UCSD-AML1 (cell line): ENCODE data around the gene SP140.
A peak's percentile ranks its signal among the peaks of the same experiment; 100 is the strongest.
"Not testable (repeated sequence)": the region's sequence is repeated elsewhere in the genome, so short reads cannot be mapped to it uniquely, and the experiment has no call there.

Experiments
- DNase-seq: peaks from one replicate; lab custom pipeline; 2025; ENCODE audit not compliant: unreplicated experiment; lab: John Stamatoyannopoulos, UW

The SP140 gene

DNA sequence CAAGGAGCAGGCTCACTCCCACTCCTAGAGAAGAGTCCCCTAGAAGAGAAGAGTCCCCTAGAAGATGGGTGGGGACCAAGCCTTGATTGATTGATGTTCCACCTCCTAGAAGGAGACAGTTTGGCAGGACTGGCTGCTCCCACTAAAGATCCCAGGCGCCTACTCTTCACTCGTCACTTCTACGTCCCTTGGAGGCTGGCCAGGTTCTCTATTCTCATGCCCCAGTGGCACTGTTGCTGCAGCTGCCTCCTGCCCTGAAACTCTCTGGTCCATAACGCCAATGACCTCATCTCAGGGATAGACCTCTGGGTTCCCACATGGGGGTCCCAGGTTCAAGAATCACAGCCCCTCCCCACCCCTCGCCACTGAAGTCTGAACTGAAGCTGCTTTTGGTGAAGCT, 99.0 kb downstream of the SP140 start:
- no peak for DNase-seq

DNA sequence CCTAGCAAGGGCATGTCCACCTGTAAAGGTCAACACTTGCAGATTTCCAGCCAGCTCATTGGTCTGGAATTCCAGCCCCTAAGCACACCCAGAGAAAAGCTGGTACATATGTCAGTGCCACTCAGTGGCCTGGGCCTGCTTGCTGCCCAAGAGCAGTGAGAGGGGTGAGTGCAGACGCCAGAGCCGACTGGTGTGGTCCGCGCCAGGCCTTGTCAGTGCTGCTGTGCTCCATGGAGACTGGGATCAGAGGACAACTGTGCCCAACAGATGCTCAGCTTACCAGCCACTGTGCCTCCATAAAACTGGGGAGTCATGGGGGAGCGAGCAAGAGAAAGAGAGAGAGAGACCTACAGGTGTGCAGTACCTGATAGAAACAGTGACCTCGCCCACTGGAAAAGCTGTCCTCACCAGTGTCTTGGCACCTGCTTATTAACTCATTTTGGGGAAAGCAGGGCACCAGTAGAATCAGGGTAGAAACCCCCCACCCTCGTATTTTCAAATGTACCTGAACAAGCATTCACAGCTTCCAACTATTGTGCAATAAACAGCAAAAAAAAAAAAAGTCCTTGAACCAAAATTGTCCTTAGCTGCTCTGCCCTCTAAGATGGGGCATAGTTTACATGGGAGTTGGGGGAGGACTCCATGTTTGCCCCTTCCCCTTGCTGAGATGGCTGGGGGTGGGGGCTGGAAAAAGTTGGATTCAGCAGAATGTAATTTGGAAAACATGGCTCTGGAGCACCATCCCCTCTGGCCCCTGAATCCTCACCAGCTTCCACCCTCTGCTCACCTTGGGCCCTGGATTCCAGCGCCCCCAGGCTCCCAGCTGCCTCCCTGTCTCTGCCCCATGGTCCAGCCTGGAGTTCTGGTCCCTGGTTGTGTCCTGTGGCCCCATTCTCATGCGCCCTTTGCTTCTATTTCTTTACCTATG, 100.0 kb downstream of the SP140 start:
- DNase-seq: no peak

GRCh38 chr2:230326453-230327417, 101.2 kb downstream of the SP140 start, which contains the start of gene SP140L:
SP140L (plus strand) TSS chr2:230327193; CDS start chr2:230327270, 77 bp downstream.
- peak; percentile 71 for DNase-seq

DNA sequence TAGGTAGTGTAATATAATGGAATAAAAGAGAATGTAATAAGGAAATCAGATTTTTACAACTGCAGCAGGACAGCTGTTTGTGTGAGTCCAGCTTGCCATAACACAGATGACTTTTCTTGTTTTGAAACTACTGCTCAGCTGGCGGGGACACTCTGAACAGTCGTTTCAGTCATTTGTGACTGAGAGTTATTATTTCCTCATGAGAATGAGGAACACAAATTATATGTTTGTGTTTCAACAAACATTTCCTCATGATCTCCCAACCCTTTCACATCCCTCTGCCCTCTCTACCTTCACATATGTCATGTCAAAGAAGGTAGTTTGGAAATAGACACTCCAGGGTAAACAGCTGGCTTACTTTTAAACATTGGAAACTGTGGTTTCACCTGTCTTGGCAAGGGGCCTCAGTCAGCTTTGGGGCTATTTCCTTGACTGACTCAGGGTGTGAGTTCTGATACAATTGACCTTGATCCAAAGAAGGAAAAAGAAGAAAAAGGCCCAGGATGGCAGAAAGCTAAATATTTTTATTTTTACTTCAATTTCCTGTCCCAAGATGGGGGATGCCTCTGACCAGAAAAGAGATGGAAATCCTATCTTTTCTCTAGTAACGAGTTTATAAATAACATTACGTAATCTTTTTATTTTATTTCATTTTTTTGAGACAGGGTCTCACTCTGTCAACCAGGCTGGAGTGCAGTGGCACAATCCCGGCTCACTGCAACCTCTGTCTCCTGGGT, 102.0 kb downstream of the SP140 start:
- no peak for DNase-seq

- DNase-seq: no peak
Measured at GRCh38 chr2:230328155-230328458, 102.6 kb downstream of the SP140 start.

GRCh38 chr2:230329946-230330605, 104.5 kb downstream of the SP140 start:
- no peak for DNase-seq

DNA sequence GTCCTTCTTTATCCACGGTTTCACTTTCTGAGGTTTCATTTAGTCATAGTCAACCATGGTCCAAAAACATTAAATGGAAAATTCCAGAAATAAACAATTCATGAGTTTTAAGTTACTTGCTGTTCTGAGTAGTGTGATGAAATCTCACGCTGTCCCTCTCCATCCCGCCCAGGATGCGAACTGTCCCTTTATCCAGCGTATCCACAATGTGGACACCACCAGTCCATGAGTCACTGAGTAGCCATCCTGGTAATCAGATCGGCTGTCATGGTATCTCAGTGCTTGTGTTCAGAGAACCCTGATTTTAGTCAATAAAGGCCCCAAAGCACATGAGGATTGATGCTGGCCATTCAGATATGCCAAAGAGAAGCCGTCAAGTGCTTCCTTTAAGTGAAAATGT, 105.2 kb downstream of the SP140 start:
- no peak for DNase-seq

DNA sequence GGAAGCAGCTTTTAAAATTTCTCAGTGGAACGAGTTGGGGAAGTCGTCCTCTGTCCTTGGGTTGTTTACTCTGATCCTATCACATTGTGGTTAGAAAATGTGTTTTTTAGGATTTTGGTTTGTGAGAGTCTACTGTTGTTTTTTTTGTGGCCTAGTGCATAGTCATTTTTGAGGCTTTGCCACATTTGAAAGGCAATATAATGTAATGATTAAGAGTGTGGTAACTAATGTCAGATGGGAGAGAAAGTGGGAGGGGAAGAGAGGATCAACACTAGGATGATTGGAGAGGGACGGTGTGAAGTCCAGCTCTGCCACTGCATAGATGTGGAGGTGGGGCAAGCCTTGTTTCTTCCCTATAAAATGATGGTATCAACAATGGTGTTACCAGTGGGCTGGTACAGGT, 109.9 kb downstream of the SP140 start:
- no peak for DNase-seq

DNA sequence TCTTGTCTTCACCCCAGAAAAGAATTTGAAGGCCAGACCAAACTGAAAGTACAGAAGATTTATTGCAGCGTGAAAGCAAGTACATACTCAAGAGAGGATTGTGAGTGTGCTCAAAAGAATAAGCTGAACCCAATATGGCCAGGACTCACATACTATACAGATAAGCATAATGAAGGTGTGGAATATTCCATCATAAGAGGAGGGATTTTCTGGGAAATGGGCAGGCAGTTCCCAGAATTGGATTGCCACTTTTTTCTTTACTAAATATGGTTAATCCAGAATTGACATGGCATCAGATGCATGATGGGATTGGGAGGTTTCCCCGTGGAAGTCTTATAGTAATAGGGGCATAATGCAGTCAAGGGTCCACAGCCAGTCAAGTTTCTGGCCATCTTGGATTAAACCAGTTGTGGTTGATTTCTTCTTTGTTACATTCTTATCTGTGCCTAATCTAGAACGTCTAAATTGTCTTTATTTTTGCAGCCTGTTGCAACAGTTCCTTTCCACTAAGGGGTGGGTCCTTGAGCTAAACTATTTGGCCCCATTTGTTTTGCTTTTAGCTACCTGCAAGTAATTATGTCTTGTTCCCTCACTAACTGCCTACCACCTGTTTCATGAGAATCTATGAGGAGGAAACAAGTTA, 110.4 kb downstream of the SP140 start:
- no peak for DNase-seq

DNA sequence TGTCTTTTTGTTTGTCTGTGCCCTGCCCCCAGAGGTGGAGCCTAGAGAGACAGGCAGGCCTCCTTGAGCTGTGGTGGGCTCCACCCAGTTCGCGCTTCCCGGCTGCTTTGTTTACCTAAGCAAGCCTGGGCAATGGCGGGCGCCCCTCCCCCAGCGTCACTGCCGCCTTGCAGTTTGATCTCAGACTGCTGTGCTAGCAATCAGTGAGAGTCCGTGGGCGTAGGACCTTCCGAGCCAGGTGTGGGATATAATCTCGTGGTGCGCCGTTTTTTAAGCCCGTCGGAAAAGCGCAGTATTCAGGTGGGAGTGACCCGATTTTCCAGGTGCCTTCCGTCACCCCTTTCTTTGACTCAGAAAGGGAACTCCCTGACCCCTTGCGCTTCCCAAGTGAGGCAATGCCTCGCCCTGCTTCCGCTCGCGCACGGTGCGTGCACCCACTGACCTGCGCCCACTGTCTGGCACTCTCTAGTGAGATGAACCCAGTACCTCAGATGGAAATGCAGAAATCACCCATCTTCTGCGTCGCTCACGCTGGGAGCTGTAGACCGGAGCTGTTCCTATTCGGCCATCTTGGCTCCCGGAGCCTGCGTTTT, 116.5 kb downstream of the SP140 start:
- not testable (repeated sequence) for DNase-seq

- not testable (repeated sequence) for DNase-seq
Measured at GRCh38 chr2:230343041-230343624, 117.6 kb downstream of the SP140 start.

- DNase-seq: no peak
Measured at GRCh38 chr2:230343747-230344146, 118.2 kb downstream of the SP140 start.

DNA sequence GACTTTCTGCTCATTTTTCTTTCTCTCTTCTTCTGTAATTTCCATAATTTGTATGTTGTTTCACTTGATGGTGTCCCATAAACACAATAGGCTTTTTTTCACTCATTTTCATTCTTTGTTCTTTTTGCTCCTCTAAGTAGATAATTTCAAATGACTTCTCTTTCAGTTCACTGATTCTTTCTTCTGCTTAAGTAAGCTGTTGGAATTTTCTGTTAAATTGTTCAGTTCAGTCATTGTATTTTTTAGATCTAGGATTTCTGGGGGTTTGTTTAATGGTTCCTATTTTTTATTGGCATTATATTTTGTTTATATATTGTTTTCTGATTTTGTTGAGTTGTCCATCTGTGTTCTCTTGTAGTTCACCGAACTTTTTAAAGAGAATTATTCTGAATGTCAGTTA, 120.9 kb downstream of the SP140 start:
- no peak for DNase-seq

DNA sequence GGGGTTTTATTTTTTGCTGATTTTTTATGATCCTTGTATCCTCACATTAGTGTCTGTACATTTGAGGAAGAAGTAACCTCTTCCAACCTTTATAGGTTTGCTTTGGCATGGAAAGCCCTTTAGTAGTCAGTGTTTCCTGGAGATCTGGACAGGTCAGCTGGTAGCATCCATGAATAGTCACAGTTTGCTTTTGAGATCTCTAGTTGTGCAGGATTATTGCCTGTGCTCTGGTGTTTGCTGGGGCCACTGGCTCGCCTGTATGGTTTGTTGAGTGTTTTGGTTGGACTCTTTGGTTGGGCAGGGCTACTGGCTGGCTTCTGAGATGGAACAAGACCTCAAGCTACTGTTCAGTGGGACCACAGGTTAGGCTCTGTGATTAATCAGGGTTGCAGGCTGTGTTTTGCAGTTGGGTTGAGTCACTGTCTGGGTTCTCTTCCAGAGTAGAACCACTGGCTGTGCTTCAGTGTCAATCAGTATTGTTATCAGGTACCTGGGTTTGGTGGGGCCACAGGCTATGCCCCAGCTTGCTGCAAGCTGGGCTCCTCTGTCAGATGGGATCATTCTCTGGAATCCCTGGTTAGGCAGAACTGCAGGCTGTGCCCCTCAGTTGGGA, 121.5 kb downstream of the SP140 start:
- no peak for DNase-seq

DNA sequence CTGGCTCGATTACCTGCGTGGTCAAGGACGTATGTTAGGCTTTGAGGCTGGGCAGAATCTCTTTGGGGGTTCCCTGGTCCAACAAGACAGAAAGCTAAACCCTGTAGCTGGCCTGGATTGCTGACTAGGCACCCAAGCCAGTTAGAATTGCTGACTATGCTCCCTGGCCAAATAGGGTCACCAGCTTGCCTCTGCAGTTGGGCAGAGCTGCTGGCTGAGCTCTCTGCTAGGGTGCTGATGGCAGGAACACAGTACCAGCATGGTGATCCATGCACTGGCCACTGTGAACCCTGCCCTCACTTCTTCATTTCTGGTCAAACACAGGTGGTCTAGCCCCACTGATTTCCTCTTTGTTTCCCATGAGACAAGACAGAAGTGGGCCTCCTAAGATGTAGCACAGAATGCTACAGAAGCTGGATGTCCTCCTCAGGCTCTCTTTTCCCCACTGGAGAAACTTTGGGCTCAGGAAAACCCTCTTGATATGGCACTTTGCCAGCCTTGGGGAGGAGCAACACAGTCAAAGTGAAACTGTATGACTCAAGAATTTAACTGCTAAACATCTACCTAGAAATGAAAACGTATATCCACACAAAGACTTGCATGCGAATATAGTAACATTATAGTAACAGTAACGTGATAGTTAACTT, 122.2 kb downstream of the SP140 start:
- no peak for DNase-seq

- DNase-seq: no peak
Measured at GRCh38 chr2:230348787-230349186, 123.3 kb downstream of the SP140 start.

DNA sequence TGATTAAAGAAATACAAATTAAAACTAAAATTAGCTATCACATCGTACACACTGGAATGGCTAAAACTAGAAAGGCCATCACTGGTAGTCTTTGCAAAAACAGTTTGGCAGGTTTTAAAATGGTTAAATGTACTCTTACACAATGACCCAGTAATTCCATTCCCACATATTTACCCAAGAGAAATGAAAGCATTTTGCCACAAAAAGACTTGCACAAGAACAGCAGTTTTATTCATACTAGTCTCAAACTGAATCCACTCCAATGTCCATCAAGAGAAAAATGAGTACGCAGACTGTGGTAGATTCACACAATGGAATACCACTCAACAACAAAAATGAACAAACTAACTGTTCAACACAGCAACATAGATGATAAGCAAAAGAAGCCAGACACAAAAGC, 130.5 kb downstream of the SP140 start:
- DNase-seq: no peak

DNA sequence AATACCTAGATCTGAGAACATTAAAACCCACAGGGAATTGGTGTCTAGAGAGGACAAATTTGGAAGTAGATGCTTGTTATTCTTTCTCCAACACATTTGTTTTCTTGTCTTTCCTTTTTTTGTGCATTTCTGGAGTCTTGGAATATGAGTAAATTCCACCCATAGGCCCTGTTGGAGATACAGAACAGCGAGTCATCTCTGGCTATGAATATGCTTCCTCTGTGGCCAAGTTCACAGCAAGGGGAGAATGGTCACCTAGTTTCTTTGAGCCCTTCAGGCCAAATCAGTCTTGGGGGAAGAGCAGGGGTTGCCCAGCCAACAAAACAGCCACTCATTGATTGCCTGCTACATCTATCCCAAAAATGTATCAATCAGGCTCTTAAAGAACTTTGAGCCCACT, 132.8 kb downstream of the SP140 start:
- no peak for DNase-seq
